ENCODE results near the gene C1QTNF3.

DNA sequence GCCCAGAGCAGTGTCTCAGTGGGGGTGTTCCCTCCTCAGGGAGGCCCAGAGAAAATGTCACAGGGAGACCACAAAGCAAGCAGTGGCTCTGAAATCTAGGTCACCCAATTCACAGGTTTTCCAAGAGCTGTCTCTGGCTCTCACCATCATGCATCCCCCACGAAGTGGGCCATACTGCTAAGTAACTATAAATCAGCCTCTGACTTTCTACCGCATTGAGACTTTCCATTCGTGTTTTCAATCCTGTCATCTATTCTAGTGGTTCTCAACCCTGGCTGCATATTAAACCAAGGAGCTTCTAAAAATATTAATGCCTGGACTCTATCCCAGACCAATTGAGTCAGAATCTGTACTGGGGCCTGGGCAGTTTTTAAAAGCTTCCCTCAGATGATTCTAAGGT is 2.0 kb upstream of the C1QTNF3 start:
- TF ChIP-seq CTCF (IDR thresholded peaks at IDR 0.05) (no peak), POLR2A (IDR thresholded peaks at IDR 0.05) (no peak)
